Fibroblast of lung (primary cell): Measurements from ENCODE around the gene SPG11. TPM values are rescaled to one million over a fixed set of nuclear protein-coding genes. Genes with fewer than 3 reads are reported as not detected.
"Not testable (repeated sequence)": the region's sequence is repeated elsewhere in the genome, so short reads cannot be mapped to it uniquely, and the experiment has no call there.

Experiments
- DNase-seq, 2 donors: peaks; one replicate each; pipeline versions ENCODE4 v3.0.0 to v3.0.0-alpha.2; 2010; ENCODE audit warnings: low read depth in 2 of 2
- H2AFZ ChIP-seq: 2 replicates; pipeline ENCODE4 v1.5.1; 2012; ENCODE audit warnings: low read length, control low read depth, inconsistent platforms
- H3K27ac ChIP-seq: 2 replicates; pipeline ENCODE4 v1.5.1; 2011; ENCODE audit warnings: low read length, control low read depth; ENCODE audit not compliant: insufficient read depth
- H3K27me3 ChIP-seq: 2 replicates; pipeline ENCODE4 v1.5.1; 2011; ENCODE audit warnings: mild to moderate bottlenecking, low read length; ENCODE audit not compliant: control insufficient read depth, insufficient read depth
- H3K36me3 ChIP-seq: 2 replicates; pipeline ENCODE4 v1.5.1; 2011; ENCODE audit warnings: low read length; ENCODE audit not compliant: control insufficient read depth, insufficient read depth
- H3K4me1 ChIP-seq: 2 replicates; pipeline ENCODE4 v1.5.1; 2011; ENCODE audit warnings: low read length; ENCODE audit not compliant: control insufficient read depth, insufficient read depth; ENCODE audit errors: extremely low read depth
- H3K4me2 ChIP-seq: 2 replicates; pipeline ENCODE4 v1.5.1; 2011; ENCODE audit warnings: low read length, control low read depth; ENCODE audit not compliant: insufficient read depth; ENCODE audit errors: extremely low read depth
- H3K4me3 ChIP-seq, 4 experiments: fragments of 200-600 bp in 1 of 4; sonication (generic) in 1 of 4; replicated peaks in 1 of 4; 2 replicates each; pipeline ENCODE4 v1.5.1; 2011 to 2016; ENCODE audit warnings: low read length in 4 of 4, low read depth in 3 of 4, mild to moderate bottlenecking in 3 of 4, control low read depth in 2 of 4, inconsistent platforms in 1 of 4, mixed read lengths in 1 of 4; ENCODE audit not compliant: insufficient read depth in 1 of 4; ENCODE audit errors: control extremely low read depth in 1 of 4
- H3K79me2 ChIP-seq: 2 replicates; pipeline ENCODE4 v1.5.1; 2012; ENCODE audit warnings: mild to moderate bottlenecking, low read length, inconsistent platforms; ENCODE audit not compliant: control insufficient read depth, insufficient read depth
- H3K9ac ChIP-seq: 2 replicates; pipeline ENCODE4 v1.5.1; 2011; ENCODE audit warnings: mild to moderate bottlenecking, low read length, control low read depth; ENCODE audit not compliant: insufficient read depth
- H3K9me3 ChIP-seq: 2 replicates; pipeline ENCODE4 v1.5.1; 2012; ENCODE audit warnings: low read depth, low read length; ENCODE audit not compliant: control insufficient read depth, insufficient read depth
- H4K20me1 ChIP-seq: 2 replicates; pipeline ENCODE4 v1.5.1; 2011; ENCODE audit warnings: low read length; ENCODE audit not compliant: control insufficient read depth, insufficient read depth; ENCODE audit errors: extremely low read depth
- CTCF ChIP-seq, 2 donors: IDR thresholded peaks in 1 of 2; conservative IDR thresholded peaks in 1 of 2; 1 replicate in 1 of 2; 2 replicates in 1 of 2; pipeline ENCODE4 v1.5.1; 2011 to 2012; ENCODE audit warnings: low read length in 2 of 2, control low read depth in 1 of 2, inconsistent platforms in 1 of 2, low read depth in 1 of 2, mild to moderate bottlenecking in 1 of 2
- EZH2 ChIP-seq: IDR thresholded peaks from 2 replicates; pipeline ENCODE4 v1.5.1; 2012; ENCODE audit warnings: low read length, control low read depth, mild to moderate bottlenecking; ENCODE audit errors: missing control alignments
- polyA plus RNA-seq, 2 donors: library from polyadenylated mRNA; depleted of rRNA in 1 of 2; stranded (reverse) in 1 of 2; unstranded in 1 of 2; fragments of >200 nt; gene quantifications; 2 replicates each; pipeline ENCODE4 v1.2.1, GENCODE V29; 2011 to 2012; ENCODE audit warnings: missing spikeins in 1 of 2
- total RNA-seq: library from RNA; depleted of rRNA; stranded (reverse); fragments of >200 nt; gene quantifications from 2 replicates; pipeline ENCODE4 v1.2.1, GENCODE V29; 2014

SPG11 gene
- total and polyA plus RNA-seq, 2 donors (not counting 1 experiment from before 2014, with no cell fraction given), result 35.6 to 95.9 TPM

- no peak overlapping the region for H2AFZ ChIP-seq
- peak; percentile 36 to 39 for DNase-seq
- no peaks in the 10 kb centered on the region for H4K20me1 ChIP-seq
- H3K36me3 ChIP-seq, result no peaks in the 10 kb centered on the region
- no peaks in the 10 kb centered on the region for H3K9me3 ChIP-seq
- H3K4me1 ChIP-seq, result peaks cover 16% of the 10 kb centered on the region
- no peak overlapping the region for H3K9ac ChIP-seq
- H3K27me3 ChIP-seq, result no peaks in the 10 kb centered on the region
- H3K79me2 ChIP-seq, result peaks cover 77% of the 10 kb centered on the region
- H3K27ac ChIP-seq, result peak overlapping the region; percentile 11
- TF ChIP-seq CTCF (conservative IDR thresholded peaks at IDR 0.05 in 1 of 2, IDR thresholded peaks at IDR 0.05 in 1 of 2; ENCODE audit: low read depth in 1 of 2, low read length in 2 of 2), result peak; percentile 41 to 52
- no peak for TF ChIP-seq EZH2
- peak overlapping the region; percentile 42 for H3K4me2 ChIP-seq
- H3K4me3 ChIP-seq, result no peak overlapping the region
Measured at GRCh38 chr15:44545913-44546802, 117.3 kb downstream of the SPG11 start.

- H3K4me2 ChIP-seq, H4K20me1 ChIP-seq, H3K4me3 ChIP-seq, H2AFZ ChIP-seq, H3K9ac ChIP-seq, H3K36me3 ChIP-seq, DNase-seq, H3K27me3 ChIP-seq, H3K9me3 ChIP-seq, H3K27ac ChIP-seq: not testable (repeated sequence)
- Histone ChIP-seq H3K79me2 (peaks cover 82% of the 10 kb centered on the region), H3K4me1 (peaks cover 16% of the 10 kb centered on the region)
Measured at GRCh38 chr15:44544745-44545144, 118.7 kb downstream of the SPG11 start.

GRCh38 chr15:44542596-44542995 is 120.9 kb downstream of the SPG11 start:
- no peak for DNase-seq
- H3K27me3 ChIP-seq, result no peaks in the 10 kb centered on the region
- no peak overlapping the region for H2AFZ ChIP-seq
- H3K4me1 ChIP-seq, result peaks cover 16% of the 10 kb centered on the region
- H4K20me1 ChIP-seq, result no peaks in the 10 kb centered on the region
- H3K36me3 ChIP-seq, result no peaks in the 10 kb centered on the region
- peaks cover 86% of the 10 kb centered on the region for H3K79me2 ChIP-seq
- H3K9ac ChIP-seq, result no peak overlapping the region
- no peak for TF ChIP-seq CTCF (conservative IDR thresholded peaks at IDR 0.05 in 1 of 2, IDR thresholded peaks at IDR 0.05 in 1 of 2; ENCODE audit: low read depth in 1 of 2, low read length in 2 of 2)
- TF ChIP-seq EZH2, result no peak
- H3K9me3 ChIP-seq, result no peaks in the 10 kb centered on the region
- H3K27ac ChIP-seq, result no peak overlapping the region
- peak overlapping the region in 1 of 4 experiments; percentile 0 for H3K4me3 ChIP-seq
- peak overlapping the region; percentile 45 for H3K4me2 ChIP-seq
